Trophoblast cell (in vitro differentiated cells and primary cell): ENCODE data around the gene RNPC3.

ENCODE experiments used
- DNase-seq, 2 donors: peaks; one replicate each; pipeline ENCODE4 v3.0.0-alpha.2; 2016
- H2AFZ ChIP-seq: 2 replicates; pipeline ENCODE4 v1.6.1; 2013; ENCODE audit warnings: low read length, moderate library complexity, mild to moderate bottlenecking; ENCODE audit not compliant: insufficient read depth, poor library complexity
- H2AK5ac ChIP-seq: 2 replicates; pipeline ENCODE4 v1.6.1; 2013; ENCODE audit warnings: mild to moderate bottlenecking, low read length
- H2BK120ac ChIP-seq: 2 replicates; pipeline ENCODE4 v1.6.1; 2013; ENCODE audit warnings: low read length, mild to moderate bottlenecking, moderate library complexity; ENCODE audit not compliant: insufficient read depth, poor library complexity
- H2BK12ac ChIP-seq: 2 replicates; pipeline ENCODE4 v1.6.1; 2013; ENCODE audit warnings: mild to moderate bottlenecking, low read length, moderate library complexity
- H2BK5ac ChIP-seq: 2 replicates; pipeline ENCODE4 v1.6.1; 2013; ENCODE audit warnings: low read length, low read depth, moderate library complexity, mild to moderate bottlenecking; ENCODE audit not compliant: poor library complexity
- H3K14ac ChIP-seq: 2 replicates; pipeline ENCODE4 v1.6.1; 2013; ENCODE audit warnings: mild to moderate bottlenecking, low read length
- H3K18ac ChIP-seq: 2 replicates; pipeline ENCODE4 v1.6.1; 2013; ENCODE audit warnings: mild to moderate bottlenecking, low read length
- H3K23ac ChIP-seq: 2 replicates; pipeline ENCODE4 v1.6.1; 2013; ENCODE audit warnings: low read length
- H3K27ac ChIP-seq: 2 replicates; pipeline ENCODE4 v1.5.1; 2013; ENCODE audit warnings: low read depth, mild to moderate bottlenecking, inconsistent platforms, low read length, moderate library complexity
- H3K27me3 ChIP-seq: 2 replicates; pipeline ENCODE4 v1.6.1; 2013; ENCODE audit warnings: inconsistent platforms, mild to moderate bottlenecking, low read length, moderate library complexity; ENCODE audit not compliant: insufficient read depth
- H3K36me3 ChIP-seq, 2 experiments: 1 replicate in 1 of 2; 2 replicates in 1 of 2; pipeline ENCODE4 v1.6.1; 2013; ENCODE audit warnings: low read length in 2 of 2, mild to moderate bottlenecking in 2 of 2, moderate library complexity in 1 of 2; ENCODE audit not compliant: insufficient read depth in 2 of 2, control insufficient read depth in 1 of 2
- H3K4ac ChIP-seq: 2 replicates; pipeline ENCODE4 v1.6.1; 2013; ENCODE audit warnings: low read depth, mild to moderate bottlenecking, low read length, moderate library complexity
- H3K4me1 ChIP-seq, 2 experiments: 1 replicate in 1 of 2; 2 replicates in 1 of 2; pipeline ENCODE4 v1.6.1; 2013; ENCODE audit warnings: low read length in 2 of 2, mild to moderate bottlenecking in 2 of 2, moderate library complexity in 1 of 2; ENCODE audit not compliant: insufficient read depth in 2 of 2, control insufficient read depth in 1 of 2
- H3K4me2 ChIP-seq: 2 replicates; pipeline ENCODE4 v1.6.1; 2013; ENCODE audit warnings: inconsistent platforms, mild to moderate bottlenecking, low read length, moderate library complexity
- H3K4me3 ChIP-seq: 2 replicates; pipeline ENCODE4 v1.5.1; 2013; ENCODE audit warnings: mild to moderate bottlenecking, low read depth, low read length, inconsistent platforms
- H3K79me1 ChIP-seq: one replicate; pipeline ENCODE4 v1.6.1; 2013; ENCODE audit warnings: low read length
- H3K79me2 ChIP-seq: 2 replicates; pipeline ENCODE4 v1.6.1; 2013; ENCODE audit warnings: low read length, mild to moderate bottlenecking; ENCODE audit not compliant: control insufficient read depth, insufficient read depth, poor library complexity
- H3K9ac ChIP-seq: 2 replicates; pipeline ENCODE4 v1.6.1; 2013; ENCODE audit warnings: mild to moderate bottlenecking, low read length
- H3K9me3 ChIP-seq: 2 replicates; pipeline ENCODE4 v1.6.1; 2013; ENCODE audit warnings: low read depth, mild to moderate bottlenecking, control low read depth, inconsistent platforms, low read length; ENCODE audit not compliant: insufficient read depth
- H4K12ac ChIP-seq: 2 replicates; pipeline ENCODE4 v1.6.1; 2013; ENCODE audit warnings: low read depth, mild to moderate bottlenecking, low read length, moderate library complexity
- H4K8ac ChIP-seq: 2 replicates; pipeline ENCODE4 v1.6.1; 2013; ENCODE audit warnings: low read depth, mild to moderate bottlenecking, low read length, moderate library complexity
- H4K91ac ChIP-seq: one replicate; pipeline ENCODE4 v1.6.1; 2013; ENCODE audit warnings: low read depth, mild to moderate bottlenecking, low read length, moderate library complexity
- WGBS: extraction: QIAGEN DNeasy Blood & Tissue Kit; methylation state at CpG from one replicate; pipeline ENCODE4 v1.1.7; 2013; ENCODE audit warnings: missing lambda C conversion rate; ENCODE audit not compliant: insufficient read length, insufficient coverage; ENCODE audit errors: extremely low coverage; 5-methylcytosine and 5-hydroxymethylcytosine counted together

RNPC3 gene

GRCh38 chr1:103514920-103515503 is 10.5 kb upstream of the RNPC3 start:
- no peak overlapping the region for H2BK12ac ChIP-seq
- WGBS, result no CpG with 5 or more reads among the region's 1 CpG
- H4K8ac ChIP-seq, result no peak overlapping the region
- H3K4me2 ChIP-seq, result no peak overlapping the region
- H3K4me3 ChIP-seq, result no peak overlapping the region
- no peaks in the 10 kb centered on the region for H3K27me3 ChIP-seq
- no peak overlapping the region for H3K27ac ChIP-seq
- H2BK120ac ChIP-seq, result no peak overlapping the region
- no peaks in the 10 kb centered on the region for H3K79me2 ChIP-seq
- H3K79me1 ChIP-seq, result no peaks in the 10 kb centered on the region
- no peak overlapping the region for H3K9ac ChIP-seq
- no peak overlapping the region for H2AFZ ChIP-seq
- H3K4me1 ChIP-seq, result no peaks in the 10 kb centered on the region
- H3K14ac ChIP-seq, result no peak overlapping the region
- no peak overlapping the region for H3K18ac ChIP-seq
- H3K4ac ChIP-seq, result no peak overlapping the region
- no peak overlapping the region for H3K23ac ChIP-seq
- peak; percentile 13 to 78 for DNase-seq
- no peak overlapping the region for H2BK5ac ChIP-seq
- H3K36me3 ChIP-seq, result no peaks in the 10 kb centered on the region
- H4K91ac ChIP-seq, result no peak overlapping the region
- H2AK5ac ChIP-seq, result no peak overlapping the region
- H3K9me3 ChIP-seq, result no peaks in the 10 kb centered on the region
- no peak overlapping the region for H4K12ac ChIP-seq

GRCh38 chr1:103516283-103516682 is 9.2 kb upstream of the RNPC3 start:
- WGBS, result no CpG with 5 or more reads among the region's 2 CpGs

GRCh38 chr1:103516693-103517092 is 8.8 kb upstream of the RNPC3 start:
- H4K8ac ChIP-seq, result no peak overlapping the region
- H2BK12ac ChIP-seq, result no peak overlapping the region
- H2BK5ac ChIP-seq, result no peak overlapping the region
- H3K23ac ChIP-seq, result no peak overlapping the region
- H2AFZ ChIP-seq, result no peak overlapping the region
- H3K27ac ChIP-seq, result no peak overlapping the region
- H3K18ac ChIP-seq, result no peak overlapping the region
- no peak overlapping the region for H3K4ac ChIP-seq
- H3K79me2 ChIP-seq, result no peaks in the 10 kb centered on the region
- DNase-seq, result no peak
- H3K4me3 ChIP-seq, result no peak overlapping the region
- H4K91ac ChIP-seq, result no peak overlapping the region
- H2AK5ac ChIP-seq, result no peak overlapping the region
- H3K14ac ChIP-seq, result no peak overlapping the region
- no peaks in the 10 kb centered on the region for H3K36me3 ChIP-seq
- H3K27me3 ChIP-seq, result no peaks in the 10 kb centered on the region
- no peaks in the 10 kb centered on the region for H3K4me1 ChIP-seq
- no peaks in the 10 kb centered on the region for H3K79me1 ChIP-seq
- H3K9me3 ChIP-seq, result no peaks in the 10 kb centered on the region
- H4K12ac ChIP-seq, result no peak overlapping the region
- no peak overlapping the region for H3K4me2 ChIP-seq
- no peak overlapping the region for H2BK120ac ChIP-seq
- H3K9ac ChIP-seq, result no peak overlapping the region

More at GRCh38 chr1:103516283-103516682, 9.2 kb upstream of the RNPC3 start:
- H3K4me2 ChIP-seq, result no peak overlapping the region
- H3K27me3 ChIP-seq, result no peaks in the 10 kb centered on the region
- DNase-seq, result no peak
- H3K79me1 ChIP-seq, result no peaks in the 10 kb centered on the region
- H2BK12ac ChIP-seq, result no peak overlapping the region
- H2AFZ ChIP-seq, result no peak overlapping the region
- no peak overlapping the region for H3K27ac ChIP-seq
- H3K4me1 ChIP-seq, result no peaks in the 10 kb centered on the region
- H3K36me3 ChIP-seq, result no peaks in the 10 kb centered on the region
- H3K23ac ChIP-seq, result no peak overlapping the region
- no peak overlapping the region for H2BK120ac ChIP-seq
- no peak overlapping the region for H4K8ac ChIP-seq
- H3K14ac ChIP-seq, result no peak overlapping the region
- H3K79me2 ChIP-seq, result no peaks in the 10 kb centered on the region
- H3K18ac ChIP-seq, result no peak overlapping the region
- no peak overlapping the region for H3K4ac ChIP-seq
- H2AK5ac ChIP-seq, result no peak overlapping the region
- H4K91ac ChIP-seq, result no peak overlapping the region
- H4K12ac ChIP-seq, result no peak overlapping the region
- H3K4me3 ChIP-seq, result no peak overlapping the region
- no peaks in the 10 kb centered on the region for H3K9me3 ChIP-seq
- no peak overlapping the region for H2BK5ac ChIP-seq
- no peak overlapping the region for H3K9ac ChIP-seq

GRCh38 chr1:103517380-103518047 is 8.0 kb upstream of the RNPC3 start:
- Histone ChIP-seq H2AFZ (no peak overlapping the region), H3K4me1 (no peaks in the 10 kb centered on the region), H2BK12ac (no peak overlapping the region), H3K4me2 (no peak overlapping the region), H2BK120ac (no peak overlapping the region), H4K91ac (no peak overlapping the region), H2AK5ac (no peak overlapping the region), H3K4ac (no peak overlapping the region), H3K14ac (no peak overlapping the region), H3K9ac (no peak overlapping the region), H4K12ac (no peak overlapping the region), H3K27ac (no peak overlapping the region), H4K8ac (no peak overlapping the region), H3K4me3 (no peak overlapping the region), H3K9me3 (no peaks in the 10 kb centered on the region), H2BK5ac (no peak overlapping the region), H3K18ac (no peak overlapping the region), H3K23ac (no peak overlapping the region), H3K79me2 (no peaks in the 10 kb centered on the region), H3K27me3 (no peaks in the 10 kb centered on the region), H3K79me1 (no peaks in the 10 kb centered on the region), H3K36me3 (no peaks in the 10 kb centered on the region)
- DNase-seq, result no peak
- no CpG with 5 or more reads among the region's 2 CpGs for WGBS
